Uterus (tissue), 2 donors: ENCODE measurements around the gene TLE3.

ENCODE experiments used
- CTCF ChIP-seq, 4 experiments: fragments of 200-600 bp in 2 of 4; fragments of 450-650 bp in 2 of 4; sonication (generic) in 2 of 4; IDR thresholded peaks; one replicate each; pipeline ENCODE4 v1.5.1; 2016 to 2019; ENCODE audit warnings: antibody characterized with exemption in 4 of 4, mild to moderate bottlenecking in 2 of 4, moderate library complexity in 1 of 4
- POLR2A ChIP-seq, 2 donors: fragments of 450-650 bp; IDR thresholded peaks; one replicate each; pipeline ENCODE4 v1.6.1; 2016; ENCODE audit warnings: antibody characterized with exemption in 2 of 2, mild to moderate bottlenecking in 1 of 2, moderate library complexity in 1 of 2

DNA sequence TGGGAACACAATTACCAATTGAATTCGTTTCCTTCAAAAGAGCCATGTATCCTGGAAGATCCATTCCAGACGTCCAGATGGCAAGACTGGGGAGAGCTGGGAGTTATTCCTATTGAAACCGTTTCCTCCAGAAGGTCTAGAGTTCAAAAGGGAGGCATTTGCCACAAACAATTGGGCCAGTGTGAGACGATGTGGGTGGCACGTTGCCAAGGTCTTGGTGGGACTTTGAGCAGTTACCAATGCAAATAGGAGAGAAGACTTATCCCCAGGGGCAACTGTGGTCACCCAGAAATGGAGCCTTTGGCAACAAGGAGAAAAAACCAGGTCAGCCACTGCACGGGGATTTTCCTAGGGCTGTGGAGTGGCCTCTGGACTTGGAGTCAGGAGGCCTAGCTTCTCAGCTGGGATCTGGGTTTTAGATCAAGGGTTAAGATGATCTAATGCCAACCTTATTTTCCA, 29.6 kb upstream of the TLE3 start:
- TF ChIP-seq CTCF (IDR thresholded peaks at IDR 0.05) (no peak), POLR2A (IDR thresholded peaks at IDR 0.05) (no peak)
